Mucosa of rectum (tissue), 2 donors: ENCODE data around the gene F8.

Experiments
- H3K27ac ChIP-seq, 2 donors: one replicate each; pipeline ENCODE4 v1.7.0; 2013; ENCODE audit warnings: inconsistent platforms in 2 of 2, low read depth in 2 of 2, low read length in 2 of 2
- H3K27me3 ChIP-seq, 2 donors: one replicate each; pipeline ENCODE4 v1.7.0; 2013; ENCODE audit warnings: low read length in 2 of 2; ENCODE audit not compliant: control insufficient read depth in 2 of 2, insufficient read depth in 2 of 2
- H3K36me3 ChIP-seq, 2 donors: one replicate each; pipeline ENCODE4 v1.7.0; 2013; ENCODE audit warnings: low read length in 2 of 2; ENCODE audit not compliant: control insufficient read depth in 2 of 2, insufficient read depth in 2 of 2
- H3K4me1 ChIP-seq, 2 donors: one replicate each; pipeline ENCODE4 v1.7.0; 2013; ENCODE audit warnings: low read length in 2 of 2, mild to moderate bottlenecking in 1 of 2; ENCODE audit not compliant: control insufficient read depth in 2 of 2, insufficient read depth in 2 of 2
- H3K4me3 ChIP-seq, 2 donors: one replicate each; pipeline ENCODE4 v1.7.0; 2013; ENCODE audit warnings: low read length in 2 of 2
- H3K9ac ChIP-seq, 2 donors: one replicate each; pipeline ENCODE4 v1.7.0; 2013; ENCODE audit warnings: low read length in 2 of 2, low read depth in 1 of 2, mild to moderate bottlenecking in 1 of 2
- H3K9me3 ChIP-seq, 2 donors: one replicate each; pipeline ENCODE4 v1.7.0; 2013; ENCODE audit warnings: low read length in 2 of 2; ENCODE audit not compliant: control insufficient read depth in 2 of 2
- donor health status: healthy.
- donor health status: Normal muscosa, but diverticular disease.

F8 gene

DNA sequence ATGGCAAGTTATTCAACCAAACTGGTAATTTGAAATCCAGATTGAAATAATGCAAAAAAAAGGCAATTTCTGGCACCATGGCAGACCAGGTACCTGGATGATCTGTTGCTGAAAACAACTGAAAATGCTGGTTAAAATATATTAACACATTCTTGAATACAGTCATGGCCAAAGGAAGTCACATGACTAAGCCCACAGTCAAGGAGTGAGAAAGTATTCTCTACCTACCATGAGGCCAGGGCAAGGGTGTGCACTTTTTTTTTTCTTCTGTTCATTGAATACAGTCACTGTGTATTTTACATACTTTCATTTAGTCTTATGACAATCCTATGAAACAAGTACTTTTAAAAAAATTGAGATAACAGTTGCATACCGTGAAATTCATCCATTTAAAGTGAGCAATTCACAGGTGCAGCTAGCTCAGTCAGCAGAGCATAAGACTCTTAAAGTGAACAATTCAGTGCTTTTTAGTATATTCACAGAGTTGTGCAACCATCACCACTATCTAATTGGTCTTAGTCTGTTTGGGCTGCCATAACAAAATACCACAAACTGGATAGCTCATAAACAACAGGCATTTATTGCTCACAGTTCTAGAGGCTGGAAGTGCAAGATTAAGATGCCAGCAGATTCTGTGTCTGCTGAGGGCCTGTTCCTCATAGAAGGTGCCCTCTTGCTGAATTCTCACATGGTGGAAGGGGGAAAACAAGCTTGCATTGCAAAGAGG is 212.4 kb downstream of the F8 start:
- Histone ChIP-seq H3K4me3 (no peak overlapping the region), H3K4me1 (peaks cover 0 to 3% of the 10 kb centered on the region in 2 donors), H3K9ac (no peak overlapping the region), H3K9me3 (no peaks in the 10 kb centered on the region), H3K27ac (no peak overlapping the region), H3K27me3 (peaks cover 0 to 2% of the 10 kb centered on the region in 2 donors), H3K36me3 (no peaks in the 10 kb centered on the region)

- Histone ChIP-seq H3K9ac (no peak overlapping the region), H3K27me3 (peaks cover 2% of the 10 kb centered on the region in 2 donors)
Observed at GRCh38 chrX:154806837-154807501, 215.6 kb downstream of the F8 start.

DNA sequence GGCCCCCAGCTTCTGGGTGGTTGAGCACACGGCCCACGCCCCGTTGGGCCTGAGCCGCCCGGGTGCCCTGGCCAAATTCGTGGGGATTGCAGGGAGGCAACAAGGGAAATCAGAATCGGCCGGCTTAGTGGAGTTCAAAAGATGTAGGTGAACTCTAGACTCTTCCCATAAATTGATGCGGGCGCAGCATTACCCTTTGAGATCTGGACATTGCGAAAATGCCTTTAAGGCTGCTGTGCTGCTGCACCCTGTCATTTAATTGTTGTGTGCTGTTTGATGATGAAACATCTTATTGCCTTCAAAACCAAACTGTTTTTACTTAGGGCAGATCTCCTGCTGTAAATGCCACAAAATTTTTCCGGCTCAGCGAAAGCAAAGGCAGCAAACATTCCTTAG is 216.8 kb downstream of the F8 start:
- Histone ChIP-seq H3K9ac (peak overlapping the region; percentile 26 to 58), H3K27ac (peak overlapping the region; percentile 44 to 49), H3K27me3 (peaks cover 2% of the 10 kb centered on the region in 2 donors), H3K9me3 (no peaks in the 10 kb centered on the region), H3K4me1 (peaks cover 3 to 8% of the 10 kb centered on the region in 2 donors), H3K36me3 (no peaks in the 10 kb centered on the region), H3K4me3 (peak overlapping the region; percentile 58 to 69)

More at GRCh38 chrX:154806837-154807501, 215.6 kb downstream of the F8 start:
- peaks cover 3% of the 10 kb centered on the region in 2 donors for H3K4me1 ChIP-seq
- H3K36me3 ChIP-seq: no peaks in the 10 kb centered on the region
- no peak overlapping the region for H3K4me3 ChIP-seq
- H3K9me3 ChIP-seq: no peaks in the 10 kb centered on the region
- no peak overlapping the region for H3K27ac ChIP-seq

GRCh38 chrX:154804957-154805695 is 217.4 kb downstream of the F8 start, which contains the start of gene MPP1:
Gene MPP1, minus strand, starts transcription at chrX:154805485. Its CDS starts 112 bp downstream, at chrX:154805373.
- peak within 1 kb of the TSS; percentile 26 to 58 for H3K9ac ChIP-seq
- H3K4me1 ChIP-seq: peaks cover 6 to 13% of the 10 kb centered on the region in 2 donors
- no peaks in the 10 kb centered on the region for H3K9me3 ChIP-seq
- H3K27me3 ChIP-seq: peaks cover 0 to 2% of the 10 kb centered on the region in 2 donors
- peak within 1 kb of the TSS; percentile 69 to 75 for H3K4me3 ChIP-seq
- H3K36me3 ChIP-seq: no peaks in the 10 kb centered on the region
- H3K27ac ChIP-seq: peak within 1 kb of the TSS; percentile 49 to 57

- Histone ChIP-seq H3K4me1 (peaks cover 12 to 18% of the 10 kb centered on the region in 2 donors), H3K9me3 (no peaks in the 10 kb centered on the region), H3K27me3 (peaks cover 0 to 2% of the 10 kb centered on the region in 2 donors), H3K4me3 (peak overlapping the region; percentile 69 to 75), H3K36me3 (no peaks in the 10 kb centered on the region), H3K27ac (peak overlapping the region in 1 of 2 donors; percentile 57), H3K9ac (peak overlapping the region in 1 of 2 donors; percentile 58)
Observed at GRCh38 chrX:154804261-154804956, 218.1 kb downstream of the F8 start.

DNA sequence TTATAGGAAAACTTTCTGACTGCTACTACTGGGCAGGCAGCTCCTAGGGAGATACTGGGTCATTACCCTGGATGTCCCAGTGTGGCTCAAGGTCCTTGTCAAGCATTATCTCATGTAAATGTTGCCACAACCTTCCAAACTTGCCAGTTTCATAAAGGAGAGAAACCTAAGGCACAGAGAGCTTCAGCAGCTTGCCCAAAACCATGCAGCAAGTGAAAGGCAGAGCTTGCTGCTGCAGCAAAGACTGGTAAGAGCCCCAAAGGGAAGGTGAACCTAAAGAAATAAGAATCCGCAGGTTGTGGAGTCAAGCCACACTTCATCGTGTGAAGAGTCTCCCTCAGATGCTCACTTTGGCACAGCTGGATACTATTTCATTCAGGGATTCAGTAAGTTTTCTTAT is 219.6 kb downstream of the F8 start:
- H3K9me3 ChIP-seq: no peaks in the 10 kb centered on the region
- H3K27me3 ChIP-seq: peaks cover 0 to 2% of the 10 kb centered on the region in 2 donors
- no peak overlapping the region for H3K27ac ChIP-seq
- H3K4me1 ChIP-seq: peaks cover 13 to 22% of the 10 kb centered on the region in 2 donors
- H3K9ac ChIP-seq: no peak overlapping the region
- no peak overlapping the region for H3K4me3 ChIP-seq
- H3K36me3 ChIP-seq: no peaks in the 10 kb centered on the region

DNA sequence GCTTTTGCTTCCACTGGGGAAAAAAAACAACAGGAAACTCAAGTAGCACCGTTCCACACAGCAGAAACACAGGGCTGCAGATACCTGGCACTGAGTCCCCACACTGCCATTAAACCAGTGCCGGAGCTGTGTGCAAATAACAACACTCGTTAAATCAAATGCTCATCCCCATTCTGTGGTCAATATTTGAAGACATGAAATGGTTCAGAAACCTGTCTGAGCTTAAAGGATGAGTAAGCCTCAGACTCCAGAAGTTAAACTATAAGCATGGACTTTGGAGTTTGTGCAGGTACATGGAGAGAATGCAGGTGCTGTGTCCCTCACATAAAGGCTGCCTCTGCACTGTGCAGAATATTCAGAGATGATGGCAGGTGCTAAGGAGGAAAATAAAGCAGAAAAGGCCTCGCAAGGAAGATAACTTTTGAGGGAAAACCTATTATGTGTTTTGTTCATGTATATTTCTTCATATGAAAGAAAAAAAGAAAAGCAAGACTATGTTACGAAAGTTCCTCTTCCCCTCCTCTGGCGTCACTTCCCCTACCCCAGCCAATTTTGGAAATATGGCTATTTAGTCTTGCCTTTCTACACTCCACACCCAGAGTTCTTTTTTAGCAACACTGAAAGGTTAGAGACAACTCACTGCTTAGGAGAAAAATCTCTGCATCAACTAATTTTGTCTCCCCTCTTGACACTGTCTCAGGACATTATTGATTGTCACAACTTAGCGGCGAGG is 221.9 kb downstream of the F8 start:
- no peaks in the 10 kb centered on the region for H3K36me3 ChIP-seq
- H3K4me3 ChIP-seq: no peak overlapping the region
- peaks cover 13 to 18% of the 10 kb centered on the region in 2 donors for H3K4me1 ChIP-seq
- no peak overlapping the region for H3K9ac ChIP-seq
- H3K27ac ChIP-seq: peak overlapping the region in 1 of 2 donors; percentile 58
- H3K9me3 ChIP-seq: no peaks in the 10 kb centered on the region
- peaks cover 0 to 2% of the 10 kb centered on the region in 2 donors for H3K27me3 ChIP-seq

GRCh38 chrX:154799556-154800348 is 222.8 kb downstream of the F8 start:
- H3K9ac ChIP-seq: no peak overlapping the region
- H3K4me1 ChIP-seq: peaks cover 13 to 18% of the 10 kb centered on the region in 2 donors
- H3K27me3 ChIP-seq: peaks cover 0 to 2% of the 10 kb centered on the region in 2 donors
- no peaks in the 10 kb centered on the region for H3K36me3 ChIP-seq
- peak overlapping the region; percentile 41 to 58 for H3K27ac ChIP-seq
- no peak overlapping the region for H3K4me3 ChIP-seq
- no peaks in the 10 kb centered on the region for H3K9me3 ChIP-seq
